ENCODE measurements around the gene FXYD6.

GRCh38 chr11:117910525-117910924 lies 34.1 kb upstream of the FXYD6 start:
- TF ChIP-seq ZNF274 (IDR thresholded peaks at IDR 0.05; ENCODE audit: low read depth, low read length) = no peak
- no peak for TF ChIP-seq YY1 (IDR thresholded peaks at IDR 0.05; ENCODE audit: insufficient read depth, insufficient read length)
